Activated CD8-positive, alpha-beta T cell treated with anti-CD3 and anti-CD28 coated beads, Interleukin-2, amount 10 ng/mL, durations not matched to agents 7 days and 5 days (primary cell): Measurements from ENCODE around the gene ZBTB12. TPM values are rescaled to one million over a fixed set of nuclear protein-coding genes. Genes with fewer than 3 reads are reported as not detected.
"Not testable (repeated sequence)": the region's sequence is repeated elsewhere in the genome, so short reads cannot be mapped to it uniquely, and the experiment has no call there.

Source experiments
- ATAC-seq: fragments of 150-1000 bp; cut with Tn5 transposase; one replicate; pipeline ENCODE4 v1.10.0; 2021; ENCODE audit warnings: moderate library complexity
- CTCF ChIA-PET: fragments of 350-600 bp; sonication (Branson Sonifier 250); formaldehyde crosslinking; loops from one replicate; lab custom pipeline; 2021; ENCODE audit warnings: antibody characterized with exemption; lab: Charles Lee
- POLR2A ChIA-PET: fragments of 350-600 bp; sonication (Branson Sonifier 250); formaldehyde crosslinking; loops from one replicate; lab custom pipeline; 2021; ENCODE audit warnings: antibody characterized with exemption; lab: Charles Lee
- DNase-seq: peaks from one replicate; pipeline ENCODE4 v3.0.0-alpha.2; 2020
- H3K27ac Mint-ChIP-seq: one replicate; pipeline ENCODE4 v1.8.0; 2021; ENCODE audit warnings: mild to moderate bottlenecking, mixed read lengths
- H3K27me3 Mint-ChIP-seq: one replicate; pipeline ENCODE4 v1.8.0; 2021; ENCODE audit warnings: low read depth, mixed read lengths
- H3K36me3 Mint-ChIP-seq: one replicate; pipeline ENCODE4 v1.8.0; 2021; ENCODE audit warnings: low read depth, mixed read lengths
- H3K4me1 Mint-ChIP-seq: one replicate; pipeline ENCODE4 v1.8.0; 2021; ENCODE audit warnings: low read depth, mixed read lengths
- H3K4me3 Mint-ChIP-seq: one replicate; pipeline ENCODE4 v1.8.0; 2021; ENCODE audit warnings: mild to moderate bottlenecking, mixed read lengths
- H3K9me3 Mint-ChIP-seq: one replicate; pipeline ENCODE4 v1.8.0; 2022; ENCODE audit warnings: mixed read lengths; ENCODE audit not compliant: insufficient read depth
- total RNA-seq, 2 experiments: library from RNA; stranded (reverse); gene quantifications; one replicate each; pipeline ENCODE4 v1.2.3, GENCODE V29; 2021

The ZBTB12 gene
- total RNA-seq, 2 experiments from 2014 or later = 1.6 to 1.8 TPM

GRCh38 chr6:31870385-31870921 lies 31.4 kb downstream of the ZBTB12 start:
- DNase-seq (no peak), ATAC-seq (peak; percentile 38)
- Mint-ChIP-seq H3K36me3 (no peaks in the 10 kb centered on the region), H3K9me3 (no peaks in the 10 kb centered on the region), H3K27ac (no peak overlapping the region), H3K4me1 (peaks cover 8% of the 10 kb centered on the region), H3K27me3 (peaks cover 3% of the 10 kb centered on the region), H3K4me3 (no peak overlapping the region)
- ChIA-PET POLR2A (interaction anchor here (0.6 kb wide), 1 partner anchor 104 kb away, joined by 3 read pairs; no protein-coding TSS in a partner anchor), CTCF (no interaction called here)

GRCh38 chr6:31869343-31869742 lies 32.5 kb downstream of the ZBTB12 start:
- ChIA-PET POLR2A (no interaction called here), CTCF (interaction anchor here (0.6 kb wide), 1 partner anchor 18 kb away, joined by 3 read pairs; no protein-coding TSS in a partner anchor)
- H3K27me3 Mint-ChIP-seq = peaks cover 3% of the 10 kb centered on the region
- ATAC-seq (no peak), DNase-seq (no peak)
- no peak overlapping the region for H3K27ac Mint-ChIP-seq
- H3K4me3 Mint-ChIP-seq = no peak overlapping the region
- H3K9me3 Mint-ChIP-seq = no peaks in the 10 kb centered on the region
- H3K36me3 Mint-ChIP-seq = no peaks in the 10 kb centered on the region
- peaks cover 10% of the 10 kb centered on the region for H3K4me1 Mint-ChIP-seq

GRCh38 chr6:31868658-31868971 lies 33.3 kb downstream of the ZBTB12 start:
- H3K27ac Mint-ChIP-seq, POLR2A ChIA-PET, ATAC-seq, H3K9me3 Mint-ChIP-seq, H3K4me3 Mint-ChIP-seq, DNase-seq, H3K36me3 Mint-ChIP-seq, H3K27me3 Mint-ChIP-seq: not testable (repeated sequence)
- peaks cover 14% of the 10 kb centered on the region for H3K4me1 Mint-ChIP-seq
- CTCF ChIA-PET = interaction anchor here (0.6 to 0.9 kb wide), 2 partner anchors 19 to 20 kb away, joined by 3 read pairs; no protein-coding TSS in a partner anchor

GRCh38 chr6:31865205-31866118 lies 36.4 kb downstream of the ZBTB12 start:
- ATAC-seq (no peak), DNase-seq (no peak)
- H3K9me3 Mint-ChIP-seq = no peaks in the 10 kb centered on the region
- H3K27ac Mint-ChIP-seq = no peak overlapping the region
- H3K27me3 Mint-ChIP-seq = no peaks in the 10 kb centered on the region
- POLR2A ChIA-PET = interaction anchor here (1.1 kb wide), 1 partner anchor 48 kb away, joined by 3 read pairs; no protein-coding TSS in a partner anchor
- peaks cover 4% of the 10 kb centered on the region for H3K36me3 Mint-ChIP-seq
- peak overlapping the region; percentile 31 for H3K4me3 Mint-ChIP-seq
- peaks cover 26% of the 10 kb centered on the region for H3K4me1 Mint-ChIP-seq
- CTCF ChIA-PET = interaction anchor here (2.7 kb wide), 2 partner anchors 25 to 184 kb away, joined by 7 to 8 read pairs; partner anchors contain the start of gene LY6G5C

- POLR2A ChIA-PET = interaction anchor here (1.1 to 2.2 kb wide), 2 partner anchors 30 to 47 kb away, joined by 3 to 9 read pairs; no protein-coding TSS in a partner anchor
- Mint-ChIP-seq H3K4me1 (peaks cover 26% of the 10 kb centered on the region), H3K36me3 (peaks cover 8% of the 10 kb centered on the region), H3K4me3 (peak overlapping the region; percentile 89), H3K9me3 (no peaks in the 10 kb centered on the region), H3K27ac (no peak overlapping the region), H3K27me3 (no peaks in the 10 kb centered on the region)
- DNase-seq (no peak), ATAC-seq (no peak)
- CTCF ChIA-PET = interaction anchor here (1.1 to 2.7 kb wide), 3 partner anchors 25 to 184 kb away, joined by 3 to 8 read pairs (median 7); partner anchors contain the start of genes EHMT2 and LY6G5C
Observed at GRCh38 chr6:31864818-31865204, 37.1 kb downstream of the ZBTB12 start.

GRCh38 chr6:31864123-31864562 lies 37.7 kb downstream of the ZBTB12 start:
- Mint-ChIP-seq H3K4me3 (peak overlapping the region; percentile 89), H3K27ac (peak overlapping the region; percentile 84), H3K4me1 (peaks cover 26% of the 10 kb centered on the region), H3K36me3 (peaks cover 11% of the 10 kb centered on the region)
- ChIA-PET CTCF (interaction anchor here (0.7 to 2.7 kb wide), 9 partner anchors 26 to 212 kb away, joined by 3 to 8 read pairs (median 4); partner anchors contain the start of genes BAG6, EHMT2 and LY6G5C), POLR2A (interaction anchor here (0.7 to 2.2 kb wide), 6 partner anchors 24 to 1002 kb away, joined by 3 to 9 read pairs (median 5); partner anchors contain the start of genes DXO, EHMT2 and MSH5)
- not testable (repeated sequence) for DNase-seq, H3K9me3 Mint-ChIP-seq, ATAC-seq, H3K27me3 Mint-ChIP-seq

GRCh38 chr6:31862344-31863235 lies 39.3 kb downstream of the ZBTB12 start, which contains the start of gene NEU1:
TSS of gene NEU1 (minus strand) at chr6:31862821. CDS start at chr6:31862776, 45 bp downstream.
- Mint-ChIP-seq H3K36me3 (peaks cover 11% of the 10 kb centered on the region), H3K27ac (peak within 1 kb of the TSS; percentile 84), H3K9me3 (no peaks in the 10 kb centered on the region), H3K4me1 (peaks cover 26% of the 10 kb centered on the region), H3K4me3 (peak within 1 kb of the TSS; percentile 89), H3K27me3 (no peaks in the 10 kb centered on the region)
- POLR2A ChIA-PET = interaction anchor here (0.6 to 2.2 kb wide), 12 partner anchors 10 to 922 kb away, joined by 3 to 9 read pairs (median 3); partner anchors contain the start of genes DDAH2, DXO, EHMT2 and MSH5
- CTCF ChIA-PET = interaction anchor here (0.6 to 2.7 kb wide), 18 partner anchors 12 to 183 kb away, joined by 3 to 7 read pairs (median 4); partner anchors contain the start of genes CFB, DXO, EHMT2 and LSM2
- DNase-seq (peak; percentile 100), ATAC-seq (peak; percentile 92)

GRCh38 chr6:31861919-31862343 lies 40.0 kb downstream of the ZBTB12 start:
- Mint-ChIP-seq H3K4me1 (peaks cover 26% of the 10 kb centered on the region), H3K4me3 (peak overlapping the region; percentile 89), H3K36me3 (peaks cover 11% of the 10 kb centered on the region), H3K9me3 (no peaks in the 10 kb centered on the region), H3K27me3 (no peaks in the 10 kb centered on the region), H3K27ac (peak overlapping the region; percentile 84)
- DNase-seq = no peak
- ChIA-PET CTCF (interaction anchor here (1.6 kb wide), 1 partner anchor 35 kb away, joined by 6 read pairs; the partner anchor contains the start of gene EHMT2), POLR2A (interaction anchor here (0.7 to 1.1 kb wide), 3 partner anchors 10 to 133 kb away, joined by 3 read pairs; partner anchors contain the start of gene DDAH2)
- ATAC-seq = no peak

- Mint-ChIP-seq H3K4me3 (peak overlapping the region; percentile 89), H3K27me3 (no peaks in the 10 kb centered on the region), H3K9me3 (no peaks in the 10 kb centered on the region), H3K36me3 (peaks cover 11% of the 10 kb centered on the region), H3K4me1 (peaks cover 26% of the 10 kb centered on the region), H3K27ac (no peak overlapping the region)
- DNase-seq (no peak), ATAC-seq (no peak)
- CTCF ChIA-PET = no interaction called here
- POLR2A ChIA-PET = no interaction called here
Observed at GRCh38 chr6:31861150-31861549, 40.7 kb downstream of the ZBTB12 start.

GRCh38 chr6:31860349-31860748 lies 41.5 kb downstream of the ZBTB12 start:
- no peaks in the 10 kb centered on the region for H3K27me3 Mint-ChIP-seq
- H3K4me3 Mint-ChIP-seq = no peak overlapping the region
- CTCF ChIA-PET = no interaction called here
- no peak overlapping the region for H3K27ac Mint-ChIP-seq
- DNase-seq = no peak
- H3K4me1 Mint-ChIP-seq = peaks cover 26% of the 10 kb centered on the region
- POLR2A ChIA-PET = no interaction called here
- no peak for ATAC-seq
- H3K36me3 Mint-ChIP-seq = peaks cover 11% of the 10 kb centered on the region
- no peaks in the 10 kb centered on the region for H3K9me3 Mint-ChIP-seq
